ENCODE results near the gene SLC29A3. TPM values are rescaled to one million over a fixed set of nuclear protein-coding genes. Genes with fewer than 3 reads are reported as not detected.
A peak's percentile ranks its signal among the peaks of the same experiment; 100 is the strongest.

The SLC29A3 gene
- total RNA-seq, 3 donors from 2014 or later (not counting 1 experiment from before 2014, with no cell fraction given): 4.0 to 6.6 (median 5.3) TPM

- no peaks in the 10 kb centered on the region for H3K27me3 ChIP-seq (ENCODE audit: control insufficient read depth, insufficient read depth, low read length)
- no peaks in the 10 kb centered on the region for H3K36me3 ChIP-seq (ENCODE audit: control insufficient read depth, insufficient read depth, low read length)
- ATAC-seq (peak; percentile 43 to 74 (median 68)), DNase-seq (peak in 1 of 2 donors; percentile 66)
- Mint-ChIP-seq H3K27ac (no peak overlapping the region), H3K4me1 (no peaks in the 10 kb centered on the region), H3K36me3 (no peaks in the 10 kb centered on the region), H3K27me3 (ENCODE audit: low read depth in 2 of 2) (peaks cover 7% of the 10 kb centered on the region in 2 donors), H3K4me3 (no peak overlapping the region), H3K9me3 (no peaks in the 10 kb centered on the region)
- no peaks in the 10 kb centered on the region for H3K9me3 ChIP-seq (ENCODE audit: control insufficient read depth, insufficient read depth, low read length)
- 64% methylated on average over 8 of the region's 8 CpGs for WGBS (ENCODE audit: insufficient coverage)
- intact Hi-C loops (cut with micrococcal nuclease): no loop called here
- H3K4me3 ChIP-seq (ENCODE audit: low read length): no peak overlapping the region
- H3K4me1 ChIP-seq (ENCODE audit: control insufficient read depth, insufficient read depth, low read length): peaks cover 8% of the 10 kb centered on the region
- H3K27ac ChIP-seq (ENCODE audit: low read length): no peak overlapping the region
- peak; percentile 56 for TF ChIP-seq CTCF (IDR thresholded peaks at IDR 0.05)
Observed at GRCh38 chr10:71302874-71303568, 16.0 kb upstream of the SLC29A3 start.

GRCh38 chr10:71303569-71303907 is 15.5 kb upstream of the SLC29A3 start:
- H3K27ac Mint-ChIP-seq: no peak overlapping the region
- no peaks in the 10 kb centered on the region for H3K9me3 Mint-ChIP-seq
- TF ChIP-seq CTCF (IDR thresholded peaks at IDR 0.05): no peak
- H3K4me1 ChIP-seq (ENCODE audit: control insufficient read depth, insufficient read depth, low read length): peaks cover 8% of the 10 kb centered on the region
- H3K4me3 Mint-ChIP-seq: no peak overlapping the region
- H3K27me3 Mint-ChIP-seq (ENCODE audit: low read depth in 2 of 2): peaks cover 7% of the 10 kb centered on the region in 2 donors
- H3K4me3 ChIP-seq (ENCODE audit: low read length): no peak overlapping the region
- no peaks in the 10 kb centered on the region for H3K4me1 Mint-ChIP-seq
- no peaks in the 10 kb centered on the region for H3K27me3 ChIP-seq (ENCODE audit: control insufficient read depth, insufficient read depth, low read length)
- intact Hi-C loops (cut with micrococcal nuclease): no loop called here
- no peaks in the 10 kb centered on the region for H3K9me3 ChIP-seq (ENCODE audit: control insufficient read depth, insufficient read depth, low read length)
- 0% methylated on average over 1 of the region's 1 CpG for WGBS (ENCODE audit: insufficient coverage)
- no peaks in the 10 kb centered on the region for H3K36me3 Mint-ChIP-seq
- H3K27ac ChIP-seq (ENCODE audit: low read length): no peak overlapping the region
- DNase-seq (no peak), ATAC-seq (no peak)
- H3K36me3 ChIP-seq (ENCODE audit: control insufficient read depth, insufficient read depth, low read length): no peaks in the 10 kb centered on the region

- ATAC-seq: no peak
- no peak for TF ChIP-seq CTCF (IDR thresholded peaks at IDR 0.05)
- 80% methylated on average over 5 of the region's 6 CpGs for WGBS (ENCODE audit: insufficient coverage)
- H3K4me3 ChIP-seq (ENCODE audit: low read length): no peak overlapping the region
- no peak overlapping the region for H3K4me3 Mint-ChIP-seq
- intact Hi-C loops (cut with micrococcal nuclease): no loop called here
- no peaks in the 10 kb centered on the region for H3K36me3 ChIP-seq (ENCODE audit: control insufficient read depth, insufficient read depth, low read length)
- H3K36me3 Mint-ChIP-seq: no peaks in the 10 kb centered on the region
- H3K27me3 ChIP-seq (ENCODE audit: control insufficient read depth, insufficient read depth, low read length): no peaks in the 10 kb centered on the region
- H3K27me3 Mint-ChIP-seq (ENCODE audit: low read depth in 2 of 2): peaks cover 0 to 4% of the 10 kb centered on the region in 2 donors
- no peak for DNase-seq
- H3K9me3 ChIP-seq (ENCODE audit: control insufficient read depth, insufficient read depth, low read length): no peaks in the 10 kb centered on the region
- H3K27ac ChIP-seq (ENCODE audit: low read length): no peak overlapping the region
- H3K4me1 Mint-ChIP-seq: no peaks in the 10 kb centered on the region
- no peak overlapping the region for H3K27ac Mint-ChIP-seq
- no peaks in the 10 kb centered on the region for H3K9me3 Mint-ChIP-seq
- no peaks in the 10 kb centered on the region for H3K4me1 ChIP-seq (ENCODE audit: control insufficient read depth, insufficient read depth, low read length)
Observed at GRCh38 chr10:71304914-71305313, 14.1 kb upstream of the SLC29A3 start.

- H3K27me3 Mint-ChIP-seq (ENCODE audit: low read depth in 2 of 2): peaks cover 0 to 11% of the 10 kb centered on the region in 2 donors
- Histone ChIP-seq H3K4me1 (ENCODE audit: control insufficient read depth, insufficient read depth, low read length) (no peaks in the 10 kb centered on the region), H3K9me3 (ENCODE audit: control insufficient read depth, insufficient read depth, low read length) (no peaks in the 10 kb centered on the region), H3K36me3 (ENCODE audit: control insufficient read depth, insufficient read depth, low read length) (no peaks in the 10 kb centered on the region), H3K27ac (ENCODE audit: low read length) (no peak overlapping the region), H3K4me3 (ENCODE audit: low read length) (no peak overlapping the region), H3K27me3 (ENCODE audit: control insufficient read depth, insufficient read depth, low read length) (no peaks in the 10 kb centered on the region)
- ATAC-seq: no peak
- H3K9me3 Mint-ChIP-seq: no peaks in the 10 kb centered on the region
- DNase-seq: no peak
- intact Hi-C loops (cut with micrococcal nuclease): no loop called here
- no peak for TF ChIP-seq CTCF (IDR thresholded peaks at IDR 0.05)
- no peaks in the 10 kb centered on the region for H3K4me1 Mint-ChIP-seq
- H3K36me3 Mint-ChIP-seq: no peaks in the 10 kb centered on the region
- 97% methylated on average over 3 of the region's 3 CpGs for WGBS (ENCODE audit: insufficient coverage)
- H3K4me3 Mint-ChIP-seq: no peak overlapping the region
- no peak overlapping the region for H3K27ac Mint-ChIP-seq
Observed at GRCh38 chr10:71306979-71307378, 12.1 kb upstream of the SLC29A3 start.

Measured in natural killer cell (primary cell).